ENCODE measurements around the gene NUDT16L1.

DNA sequence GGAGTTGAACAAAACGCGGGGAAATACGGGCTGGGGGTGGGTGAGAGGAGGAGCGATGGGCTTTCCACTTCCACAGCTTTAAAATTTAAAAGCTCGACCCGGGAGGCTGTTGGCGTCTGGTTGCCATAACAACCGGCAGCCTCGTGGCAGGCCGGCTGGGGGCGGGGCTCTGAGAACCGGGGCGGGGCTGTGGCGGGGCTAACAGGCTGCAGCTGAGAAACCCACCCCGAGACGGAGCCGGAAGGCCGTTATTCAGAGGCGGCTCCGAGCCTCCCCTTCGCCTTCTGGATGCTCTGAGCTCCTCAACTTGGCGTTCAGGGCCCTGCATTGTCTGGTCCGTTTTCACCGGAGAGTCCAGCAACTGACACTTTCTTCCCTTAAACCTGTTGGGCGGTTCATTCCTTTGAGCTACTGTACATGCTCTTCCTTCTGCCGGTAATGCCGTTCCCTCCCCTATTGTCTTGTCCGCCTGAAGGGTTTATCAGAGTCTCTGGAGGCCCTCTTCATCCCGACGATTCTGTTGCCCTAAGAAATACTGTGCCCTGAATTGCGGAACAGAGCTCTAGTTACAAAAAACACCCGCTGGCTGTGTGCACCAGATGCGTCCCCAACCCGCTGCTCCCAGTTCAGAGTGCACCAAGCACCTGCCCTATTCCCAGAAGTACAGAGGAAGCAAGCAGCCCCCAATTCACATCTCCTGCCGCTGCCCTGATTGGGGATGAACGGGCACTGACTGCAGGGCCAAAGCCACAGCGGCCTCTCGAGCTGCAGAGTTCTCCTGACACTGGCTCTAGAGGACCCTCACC lies 41.6 kb downstream of the NUDT16L1 start:
- TF ChIP-seq, protein P1, sequence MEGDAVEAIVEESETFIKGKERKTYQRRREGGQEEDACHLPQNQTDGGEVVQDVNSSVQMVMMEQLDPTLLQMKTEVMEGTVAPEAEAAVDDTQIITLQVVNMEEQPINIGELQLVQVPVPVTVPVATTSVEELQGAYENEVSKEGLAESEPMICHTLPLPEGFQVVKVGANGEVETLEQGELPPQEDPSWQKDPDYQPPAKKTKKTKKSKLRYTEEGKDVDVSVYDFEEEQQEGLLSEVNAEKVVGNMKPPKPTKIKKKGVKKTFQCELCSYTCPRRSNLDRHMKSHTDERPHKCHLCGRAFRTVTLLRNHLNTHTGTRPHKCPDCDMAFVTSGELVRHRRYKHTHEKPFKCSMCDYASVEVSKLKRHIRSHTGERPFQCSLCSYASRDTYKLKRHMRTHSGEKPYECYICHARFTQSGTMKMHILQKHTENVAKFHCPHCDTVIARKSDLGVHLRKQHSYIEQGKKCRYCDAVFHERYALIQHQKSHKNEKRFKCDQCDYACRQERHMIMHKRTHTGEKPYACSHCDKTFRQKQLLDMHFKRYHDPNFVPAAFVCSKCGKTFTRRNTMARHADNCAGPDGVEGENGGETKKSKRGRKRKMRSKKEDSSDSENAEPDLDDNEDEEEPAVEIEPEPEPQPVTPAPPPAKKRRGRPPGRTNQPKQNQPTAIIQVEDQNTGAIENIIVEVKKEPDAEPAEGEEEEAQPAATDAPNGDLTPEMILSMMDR (IDR thresholded peaks at IDR 0.05; ENCODE audit: insufficient read depth, low read length) = no peak
- TF ChIP-seq POLR2AphosphoS5 (IDR thresholded peaks at IDR 0.05; ENCODE audit: low read depth) (no peak), GABPA (IDR thresholded peaks at IDR 0.05; ENCODE audit: low read depth) (no peak), SPI1 (IDR thresholded peaks at IDR 0.05; ENCODE audit: borderline replicate concordance, low read depth) (peak; percentile 43; the same call in 1 of the 2 replicates)
- TF ChIP-seq, protein P2, sequence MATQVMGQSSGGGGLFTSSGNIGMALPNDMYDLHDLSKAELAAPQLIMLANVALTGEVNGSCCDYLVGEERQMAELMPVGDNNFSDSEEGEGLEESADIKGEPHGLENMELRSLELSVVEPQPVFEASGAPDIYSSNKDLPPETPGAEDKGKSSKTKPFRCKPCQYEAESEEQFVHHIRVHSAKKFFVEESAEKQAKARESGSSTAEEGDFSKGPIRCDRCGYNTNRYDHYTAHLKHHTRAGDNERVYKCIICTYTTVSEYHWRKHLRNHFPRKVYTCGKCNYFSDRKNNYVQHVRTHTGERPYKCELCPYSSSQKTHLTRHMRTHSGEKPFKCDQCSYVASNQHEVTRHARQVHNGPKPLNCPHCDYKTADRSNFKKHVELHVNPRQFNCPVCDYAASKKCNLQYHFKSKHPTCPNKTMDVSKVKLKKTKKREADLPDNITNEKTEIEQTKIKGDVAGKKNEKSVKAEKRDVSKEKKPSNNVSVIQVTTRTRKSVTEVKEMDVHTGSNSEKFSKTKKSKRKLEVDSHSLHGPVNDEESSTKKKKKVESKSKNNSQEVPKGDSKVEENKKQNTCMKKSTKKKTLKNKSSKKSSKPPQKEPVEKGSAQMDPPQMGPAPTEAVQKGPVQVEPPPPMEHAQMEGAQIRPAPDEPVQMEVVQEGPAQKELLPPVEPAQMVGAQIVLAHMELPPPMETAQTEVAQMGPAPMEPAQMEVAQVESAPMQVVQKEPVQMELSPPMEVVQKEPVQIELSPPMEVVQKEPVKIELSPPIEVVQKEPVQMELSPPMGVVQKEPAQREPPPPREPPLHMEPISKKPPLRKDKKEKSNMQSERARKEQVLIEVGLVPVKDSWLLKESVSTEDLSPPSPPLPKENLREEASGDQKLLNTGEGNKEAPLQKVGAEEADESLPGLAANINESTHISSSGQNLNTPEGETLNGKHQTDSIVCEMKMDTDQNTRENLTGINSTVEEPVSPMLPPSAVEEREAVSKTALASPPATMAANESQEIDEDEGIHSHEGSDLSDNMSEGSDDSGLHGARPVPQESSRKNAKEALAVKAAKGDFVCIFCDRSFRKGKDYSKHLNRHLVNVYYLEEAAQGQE (IDR thresholded peaks at IDR 0.05; ENCODE audit: insufficient replicate concordance, low read depth) = no peak
